ENCODE measurements around the gene MLLT11. TPM values are rescaled to one million over a fixed set of nuclear protein-coding genes. Genes with fewer than 3 reads are reported as not detected.

The MLLT11 gene
- total and polyA plus RNA-seq, 4 donors, result 0.17 to 0.64 (median 0.27) TPM

- peaks cover under 1 to 8% (median 2%) of the 10 kb centered on the region in 4 donors for H3K36me3 ChIP-seq (ENCODE audit: control insufficient read depth in 4 of 4, insufficient read depth in 3 of 4, low read depth in 1 of 4, low read length in 3 of 4)
- no peaks in the 10 kb centered on the region for H3K9me3 ChIP-seq (ENCODE audit: control insufficient read depth in 4 of 4, low read length in 3 of 4)
These were observed 37.9 kb downstream of the MLLT11 start for GRCh38 chr1:151098126-151098525.

GRCh38 chr1:151104630-151105029 lies 44.4 kb downstream of the MLLT11 start:
- no peak for DNase-seq (ENCODE audit: low spot score)
- Histone ChIP-seq H3K27ac (ENCODE audit: low read depth in 1 of 2, low read length in 2 of 2) (no peak overlapping the region), H3K4me1 (ENCODE audit: control insufficient read depth in 4 of 4, insufficient read depth in 4 of 4, low read length in 3 of 4) (no peaks in the 10 kb centered on the region), H3K4me3 (ENCODE audit: low read depth in 1 of 3, low read length in 3 of 3) (no peak overlapping the region), H3K9me3 (ENCODE audit: control insufficient read depth in 4 of 4, low read length in 3 of 4) (no peaks in the 10 kb centered on the region), H3K9ac (ENCODE audit: low read depth in 1 of 2, low read length in 2 of 2) (no peak overlapping the region), H3K27me3 (ENCODE audit: control insufficient read depth in 4 of 4, insufficient read depth in 4 of 4, low read length in 3 of 4) (no peaks in the 10 kb centered on the region), H3K36me3 (ENCODE audit: control insufficient read depth in 4 of 4, insufficient read depth in 3 of 4, low read depth in 1 of 4, low read length in 3 of 4) (peaks cover 0 to 13% (median 9%) of the 10 kb centered on the region in 4 donors)
- TF ChIP-seq MAX (IDR thresholded peaks at IDR 0.05) (no peak), FOXA1 (IDR thresholded peaks at IDR 0.05) (no peak), ZBTB33 (IDR thresholded peaks at IDR 0.05) (no peak), EGR1 (IDR thresholded peaks at IDR 0.05; ENCODE audit: low read depth in 2 of 2) (no peak), HNF4A (conservative IDR thresholded peaks at IDR 0.05) (no peak), NR2F2 (IDR thresholded peaks at IDR 0.05) (no peak), RXRA (IDR thresholded peaks at IDR 0.05) (no peak), ATF3 (IDR thresholded peaks at IDR 0.05) (no peak), HNF4G (IDR thresholded peaks at IDR 0.05) (no peak), TAF1 (conservative IDR thresholded peaks at IDR 0.05) (no peak)

More at GRCh38 chr1:151098126-151098525, 37.9 kb downstream of the MLLT11 start:
- Histone ChIP-seq H3K4me1 (ENCODE audit: control insufficient read depth in 4 of 4, insufficient read depth in 4 of 4, low read length in 3 of 4) (no peaks in the 10 kb centered on the region), H3K27me3 (ENCODE audit: control insufficient read depth in 4 of 4, insufficient read depth in 4 of 4, low read length in 3 of 4) (no peaks in the 10 kb centered on the region), H3K4me3 (ENCODE audit: low read depth in 1 of 3, low read length in 3 of 3) (no peak overlapping the region), H3K27ac (ENCODE audit: low read depth in 1 of 2, low read length in 2 of 2) (no peak overlapping the region), H3K9ac (ENCODE audit: low read depth in 1 of 2, low read length in 2 of 2) (no peak overlapping the region)
- 98% methylated on average over 1 of the region's 1 CpG for WGBS
- TF ChIP-seq RAD21 (IDR thresholded peaks at IDR 0.05), result no peak
- TF ChIP-seq SP1 (IDR thresholded peaks at IDR 0.05), result no peak
- TF ChIP-seq ZBTB33 (IDR thresholded peaks at IDR 0.05), result no peak
- TF ChIP-seq MAX (IDR thresholded peaks at IDR 0.05), result no peak
- no peak for TF ChIP-seq FOXA1 (IDR thresholded peaks at IDR 0.05)
- TF ChIP-seq EGR1 (IDR thresholded peaks at IDR 0.05; ENCODE audit: low read depth in 2 of 2), result no peak
- no peak for TF ChIP-seq HNF4A (conservative IDR thresholded peaks at IDR 0.05)
- no peak for TF ChIP-seq REST (IDR thresholded peaks at IDR 0.05)
- TF ChIP-seq JUND (IDR thresholded peaks at IDR 0.05), result no peak
- TF ChIP-seq ATF3 (IDR thresholded peaks at IDR 0.05), result no peak
- no peak for TF ChIP-seq YY1 (IDR thresholded peaks at IDR 0.05)
- no peak for TF ChIP-seq TAF1 (conservative IDR thresholded peaks at IDR 0.05)
- TF ChIP-seq HNF4G (IDR thresholded peaks at IDR 0.05), result no peak
- TF ChIP-seq RXRA (IDR thresholded peaks at IDR 0.05), result no peak
- TF ChIP-seq GABPA (IDR thresholded peaks at IDR 0.05 in 1 of 2, conservative IDR thresholded peaks at IDR 0.05 in 1 of 2), result no peak
- no peak for DNase-seq (ENCODE audit: low spot score)
